G401 (cell line): ENCODE measurements around the gene RNF8. TPM values are rescaled to one million over a fixed set of nuclear protein-coding genes. Genes with fewer than 3 reads are reported as not detected.
"Not testable (repeated sequence)": the region's sequence is repeated elsewhere in the genome, so short reads cannot be mapped to it uniquely, and the experiment has no call there.

Experiments
- DNase-seq: peaks from one replicate; pipeline ENCODE4 v3.0.0-alpha.2; 2015; ENCODE audit warnings: low spot score
- in situ Hi-C: cut with HindIII; loops from 2 replicates; pipeline ENCODE4 v1.10.0; 2016; ENCODE audit warnings: low sequenced_read_pairs, mixed read lengths
- total RNA-seq: library from RNA; depleted of rRNA; stranded (reverse); fragments of >200 nt; shearing (Covaris generic); gene quantifications from 2 replicates; pipeline ENCODE4 v1.2.3, GENCODE V29; 2014

The RNF8 gene
- total RNA-seq, 1 experiment from 2014 or later = 57.9 TPM

DNA sequence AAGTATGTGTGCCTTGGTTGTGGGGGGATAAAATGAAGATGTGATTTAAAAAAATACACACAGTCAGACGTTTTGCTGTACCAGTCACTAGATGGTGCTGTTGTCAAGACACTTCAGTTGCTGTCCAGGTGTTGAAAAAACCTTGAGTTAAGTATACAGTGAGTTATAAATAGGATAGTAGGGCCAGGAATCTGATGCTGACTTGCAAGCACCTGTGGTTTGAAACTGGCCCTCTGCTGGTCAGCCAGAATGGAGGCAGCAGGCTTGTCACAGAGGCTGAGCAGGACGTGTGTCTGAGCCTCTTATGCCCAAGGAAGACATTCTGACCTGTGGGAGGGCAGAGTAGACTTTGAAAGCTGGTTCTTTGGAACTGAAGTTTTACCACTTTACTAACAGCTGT lies 27.8 kb downstream of the RNF8 start:
- in situ Hi-C loops = no loop called here
- DNase-seq = peak; percentile 50

DNA sequence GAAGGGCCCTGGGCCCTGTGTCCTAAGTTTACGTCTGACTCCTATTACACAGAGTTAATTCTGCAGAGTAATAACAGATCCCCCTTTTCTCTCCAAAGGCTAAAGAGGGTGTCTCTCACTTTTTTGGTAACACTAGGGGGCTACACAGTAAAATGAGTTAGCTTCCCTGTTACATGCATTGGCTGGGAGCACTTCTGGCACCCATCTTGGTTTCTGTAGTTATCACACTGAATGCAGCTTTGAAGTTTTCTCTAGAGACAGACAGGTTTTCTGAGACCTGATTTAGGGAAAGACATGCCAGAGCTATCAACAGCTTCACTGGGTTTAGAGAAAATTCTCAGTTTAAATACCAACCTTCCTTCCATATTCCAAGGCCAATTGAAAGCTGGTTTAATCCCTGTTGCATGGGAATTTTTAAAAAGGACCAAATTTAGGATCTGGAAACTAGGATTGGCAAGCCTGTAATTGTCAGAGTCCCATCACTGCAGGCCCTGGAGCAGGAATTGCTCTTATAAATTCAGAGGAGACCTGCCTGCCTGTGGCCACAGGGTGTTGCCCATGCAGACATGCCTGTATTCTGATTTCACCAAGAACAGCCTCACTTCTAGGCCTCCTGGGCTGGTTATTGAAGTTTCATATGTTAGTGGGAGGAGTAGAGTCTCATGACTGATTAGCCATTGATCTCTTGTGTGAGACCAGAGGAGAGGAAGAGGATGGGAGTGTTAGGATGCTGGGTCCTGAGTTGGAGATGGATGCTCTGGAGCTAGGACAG lies 29.4 kb downstream of the RNF8 start:
- DNase-seq = no peak
- in situ Hi-C loops = no loop called here

DNA sequence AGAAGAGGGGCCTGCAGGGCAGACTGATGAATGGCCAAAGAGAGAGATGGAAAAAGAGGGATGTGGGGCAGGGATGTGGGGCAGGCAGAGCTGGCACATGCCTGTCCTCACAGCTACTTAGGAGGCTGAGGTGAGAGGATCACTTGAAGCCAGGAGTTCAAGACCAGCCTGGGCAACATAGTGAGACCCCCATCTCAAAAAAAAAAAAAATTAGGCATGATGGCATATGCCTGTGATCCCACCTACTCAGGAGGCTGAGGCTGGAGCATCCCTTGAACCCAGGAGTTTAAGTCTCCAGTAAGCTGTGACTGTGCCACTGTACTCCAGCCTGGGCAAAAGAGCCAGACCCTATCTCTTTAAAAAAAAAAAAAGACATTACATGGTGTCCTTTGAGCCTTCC lies 34.8 kb downstream of the RNF8 start:
- DNase-seq = no peak
- in situ Hi-C loops = no loop called here

DNA sequence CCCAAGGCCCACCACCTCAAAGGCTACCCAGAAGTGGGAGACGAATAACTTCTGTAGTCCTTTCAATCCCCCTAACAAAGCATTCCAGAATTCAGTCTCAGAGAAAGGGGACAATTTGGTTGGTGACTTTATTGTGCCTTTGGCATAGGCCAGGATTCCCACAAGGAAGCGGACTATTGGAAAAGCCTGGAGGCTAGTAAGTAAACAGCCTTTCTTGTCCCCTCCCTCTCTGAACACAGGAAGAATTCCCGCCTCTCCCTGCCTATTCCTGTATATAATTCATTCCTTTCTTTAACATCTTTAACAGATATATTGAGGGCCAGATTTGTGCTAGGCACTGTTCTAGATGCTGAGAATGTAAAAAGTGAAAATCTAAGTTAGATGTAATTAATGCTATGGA lies 36.1 kb downstream of the RNF8 start:
- in situ Hi-C loops = no loop called here

DNA sequence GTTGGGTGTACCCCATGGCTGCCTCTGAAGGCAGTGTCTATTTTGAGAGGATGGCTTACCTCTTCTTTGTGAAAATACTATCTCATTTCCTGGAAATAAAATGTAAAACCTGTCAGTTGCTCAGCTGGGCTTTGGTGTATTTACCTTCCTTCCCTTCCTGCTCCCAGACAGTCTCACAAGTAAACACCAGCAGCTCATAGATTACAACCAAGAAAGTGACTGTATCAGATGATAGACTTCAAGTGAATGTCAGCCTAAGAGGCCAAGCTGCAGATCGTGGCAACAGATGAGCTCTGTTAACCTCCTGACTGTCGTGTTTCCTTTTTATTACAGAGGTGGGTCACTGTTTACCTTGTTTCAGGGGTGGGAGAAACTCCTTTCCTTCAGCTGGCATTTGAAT lies 37.3 kb downstream of the RNF8 start:
- in situ Hi-C loops = no loop called here
- DNase-seq = no peak

More for the DNA sequence above, 36.1 kb downstream of the RNF8 start:
- no peak for DNase-seq

DNA sequence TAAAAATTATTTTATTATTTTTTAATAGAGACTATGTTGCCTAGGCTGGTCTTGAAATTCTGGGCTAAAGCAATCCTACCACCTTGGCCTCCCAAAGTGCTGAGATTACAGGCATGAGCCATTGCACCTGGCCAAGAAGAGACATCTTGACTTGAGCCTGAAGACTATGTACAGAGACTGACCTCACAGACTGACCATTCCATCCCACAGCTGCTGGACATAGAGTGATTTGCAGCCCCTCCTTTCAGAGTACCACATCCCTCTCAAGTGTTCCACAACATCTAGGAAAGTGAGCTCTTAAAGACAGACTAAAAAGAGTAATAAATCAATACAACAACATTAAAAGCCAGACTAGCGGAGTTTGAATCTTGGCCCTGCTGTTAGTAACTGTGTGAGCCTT lies 39.0 kb downstream of the RNF8 start:
- in situ Hi-C loops = no loop called here
- DNase-seq = no peak

DNA sequence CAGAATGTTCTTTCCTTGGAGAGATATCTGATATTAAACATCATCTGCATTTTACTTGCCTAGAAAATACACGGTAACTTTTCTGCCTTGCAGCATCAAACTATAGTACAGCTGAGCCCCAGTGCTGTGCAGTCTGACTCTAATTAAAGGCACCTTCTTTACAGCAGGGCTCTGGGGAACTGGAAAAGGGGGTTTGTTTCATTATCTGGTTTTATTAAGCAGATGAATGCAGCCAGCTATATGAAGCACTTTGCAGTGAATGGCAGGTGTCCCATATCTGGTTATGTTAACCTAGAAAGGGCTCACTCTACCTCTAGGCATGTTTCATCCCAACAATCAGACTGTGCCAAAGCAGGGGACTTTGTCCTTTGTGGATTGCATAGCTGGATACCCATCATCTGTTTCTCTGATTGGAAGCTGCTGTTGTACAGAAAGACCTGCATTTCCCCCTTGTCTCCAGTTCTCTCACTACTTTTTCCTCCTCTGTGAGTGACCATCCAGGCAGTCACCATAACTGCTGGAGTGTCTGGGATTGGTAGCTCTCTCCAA lies 39.7 kb downstream of the RNF8 start:
- in situ Hi-C loops = no loop called here

DNA sequence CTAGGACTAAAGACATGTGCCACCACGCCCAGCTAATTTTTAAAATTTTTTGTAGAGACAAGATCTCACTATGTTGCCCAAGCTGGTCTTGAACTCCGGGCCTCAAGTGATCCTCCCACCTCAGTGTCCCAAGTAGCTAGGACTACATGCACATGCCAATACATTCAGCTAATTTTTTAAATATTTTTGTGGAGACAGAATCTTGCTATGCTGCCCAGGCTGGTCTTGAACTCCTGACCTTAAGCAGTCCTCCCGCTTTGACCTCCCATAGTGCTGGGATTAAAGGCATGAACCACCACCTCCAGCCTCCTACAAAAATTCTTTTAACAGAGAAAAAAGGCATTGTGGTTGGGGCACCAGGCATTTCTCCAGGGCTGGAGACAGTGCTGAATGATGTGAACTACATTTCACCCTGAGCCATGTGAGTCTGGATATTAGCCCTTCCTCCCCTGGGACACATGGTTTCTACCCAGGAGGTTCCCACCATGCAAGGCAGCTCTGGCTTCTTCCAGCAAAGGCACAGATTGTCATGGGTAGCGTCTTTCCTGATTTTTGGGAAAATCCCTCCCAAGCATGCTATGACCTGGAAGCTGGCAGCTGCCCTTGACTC lies 42.9 kb downstream of the RNF8 start:
- in situ Hi-C loops = no loop called here
- DNase-seq = no peak

More for the DNA sequence above, 39.7 kb downstream of the RNF8 start:
- no peak for DNase-seq

DNA sequence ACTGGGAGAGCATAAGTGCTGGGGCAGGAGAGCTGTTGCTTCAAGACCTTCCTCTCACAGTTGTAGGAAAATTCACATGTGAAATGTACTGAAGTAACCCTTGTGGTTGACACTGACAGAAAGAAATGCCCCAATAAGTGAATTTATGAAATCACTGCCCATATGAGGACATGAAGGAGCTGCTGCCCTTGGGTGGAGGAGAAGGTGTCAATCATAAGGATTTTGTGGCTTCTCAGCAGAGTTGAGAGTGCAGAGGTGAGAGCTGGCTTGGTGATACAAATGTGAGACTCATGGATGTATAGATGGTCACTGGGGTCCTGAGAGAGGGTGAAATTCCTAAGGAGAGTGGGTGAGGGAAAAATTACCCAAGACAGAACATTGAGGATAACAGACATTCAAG lies 45.3 kb downstream of the RNF8 start:
- in situ Hi-C loops = no loop called here
- no peak for DNase-seq

DNA sequence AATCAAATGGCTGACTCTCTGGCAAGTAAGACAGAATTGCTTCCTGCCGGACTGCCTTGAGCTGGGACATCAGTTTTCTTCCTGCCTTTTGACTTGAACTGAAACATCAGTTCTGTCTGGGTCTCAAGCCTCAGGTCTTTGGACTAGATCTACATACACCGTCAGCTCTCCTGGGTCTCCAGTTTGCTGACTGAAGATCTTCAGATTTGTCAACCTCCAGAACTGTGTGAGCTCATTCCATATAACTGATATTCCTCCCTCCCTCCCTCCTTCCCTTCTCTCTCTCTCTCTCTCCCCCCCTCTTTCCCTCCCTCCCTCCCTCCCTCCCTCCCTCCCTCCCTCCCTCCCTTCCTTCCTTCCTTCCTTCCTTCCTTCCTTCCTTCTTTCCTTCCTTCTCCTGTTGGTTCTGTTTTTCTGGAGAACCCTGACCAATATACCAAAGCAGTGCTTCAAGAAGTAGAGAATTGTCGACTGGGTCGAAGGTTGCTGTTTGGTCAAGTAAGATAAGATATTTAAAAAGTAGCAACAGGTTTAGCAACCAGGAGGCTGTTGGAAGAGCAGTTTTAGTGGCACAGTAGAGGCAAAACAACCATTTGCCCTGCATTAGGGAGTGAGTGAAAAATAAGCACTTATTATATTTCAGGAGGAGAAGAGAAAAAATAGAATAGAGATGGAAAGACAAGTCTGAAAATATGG lies 46.2 kb downstream of the RNF8 start:
- no peak for DNase-seq
- in situ Hi-C loops = no loop called here

DNA sequence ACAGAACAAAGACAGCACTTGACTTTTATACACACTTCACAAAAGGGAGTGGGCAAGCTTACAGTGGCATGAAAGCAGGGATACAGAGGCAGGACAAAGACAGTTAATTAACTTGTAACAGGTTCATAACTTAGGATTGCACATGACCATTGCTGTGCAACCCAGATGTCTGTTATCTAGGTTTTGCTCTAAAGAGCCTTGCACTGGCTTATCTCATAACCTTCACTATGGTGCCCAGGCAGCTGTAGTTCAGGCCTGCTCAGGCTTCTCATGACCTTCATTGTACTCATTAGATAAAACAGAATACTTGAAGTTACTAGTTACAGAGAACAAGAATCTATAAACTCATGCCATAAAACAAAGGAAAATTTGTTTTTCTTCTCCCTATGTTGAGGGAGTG lies 47.9 kb downstream of the RNF8 start:
- DNase-seq, in situ Hi-C loops: not testable (repeated sequence)

DNA sequence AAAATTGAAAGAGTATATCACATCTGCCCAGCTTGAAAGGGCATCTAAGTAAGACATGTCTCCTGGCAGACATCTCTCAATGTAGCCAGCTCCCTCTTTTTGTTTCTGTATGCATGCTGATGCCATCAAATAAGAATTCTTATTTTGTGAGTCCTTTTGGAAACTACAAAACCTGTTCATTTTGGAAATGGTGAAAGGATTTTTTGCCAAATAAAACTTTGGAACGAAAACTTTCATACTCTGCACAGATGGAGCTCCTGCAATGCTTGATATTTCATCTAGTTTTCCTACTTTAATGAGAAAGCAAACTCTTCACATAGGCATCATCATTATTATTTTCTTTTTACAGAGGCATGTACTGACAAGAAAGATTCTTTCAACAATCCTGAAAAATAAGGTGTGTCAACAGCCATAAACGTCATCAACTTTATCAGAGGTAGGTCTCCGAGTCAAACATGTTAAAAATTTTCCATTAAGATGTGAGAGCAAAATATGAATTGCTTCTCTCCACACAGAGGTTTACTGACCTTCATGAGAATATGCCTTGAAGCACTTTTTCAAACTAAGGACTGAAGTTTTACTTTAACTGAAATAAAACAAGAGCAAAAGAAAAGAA lies 53.1 kb downstream of the RNF8 start:
- no peak for DNase-seq

DNA sequence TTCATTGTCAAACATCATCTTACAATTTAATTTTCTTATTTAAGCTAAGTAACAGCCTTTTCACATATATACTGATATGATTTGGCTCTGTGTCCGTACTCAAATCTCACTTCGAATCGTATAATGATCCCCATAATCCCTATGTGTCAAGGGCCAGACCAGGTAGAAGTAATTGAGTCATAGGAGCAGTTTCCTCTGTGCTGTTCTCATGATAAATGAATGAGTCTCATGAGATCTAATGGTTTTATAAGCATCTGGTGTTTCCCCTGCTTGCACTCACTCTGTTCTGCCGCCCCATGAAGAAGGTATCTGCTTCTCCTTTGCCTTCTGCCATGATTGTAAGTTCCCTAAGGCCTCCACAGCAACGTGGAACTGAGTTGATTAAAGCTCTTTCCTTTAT lies 54.2 kb downstream of the RNF8 start:
- no peak for DNase-seq
- in situ Hi-C loops = no loop called here

More for the DNA sequence above, 53.1 kb downstream of the RNF8 start:
- in situ Hi-C loops = no loop called here

DNA sequence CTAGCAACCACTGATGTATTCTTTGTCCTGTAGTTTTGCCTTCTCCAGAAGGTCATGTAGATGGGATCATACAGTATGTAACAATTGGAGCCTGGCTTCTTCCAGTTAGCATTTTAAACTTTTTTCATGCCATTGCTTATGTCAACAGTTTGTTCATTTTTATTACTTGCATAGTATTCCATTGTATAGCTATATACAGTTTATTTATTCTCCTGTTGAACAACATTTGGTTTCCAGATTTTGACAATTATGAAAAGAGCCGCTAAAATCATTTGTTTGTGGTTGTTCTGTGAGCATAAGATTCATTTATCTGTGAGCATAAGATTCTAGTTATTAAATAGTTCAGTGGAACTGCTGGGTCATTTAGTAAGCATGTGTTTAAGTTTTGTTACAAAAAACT lies 55.7 kb downstream of the RNF8 start:
- in situ Hi-C loops = no loop called here
- DNase-seq = no peak

DNA sequence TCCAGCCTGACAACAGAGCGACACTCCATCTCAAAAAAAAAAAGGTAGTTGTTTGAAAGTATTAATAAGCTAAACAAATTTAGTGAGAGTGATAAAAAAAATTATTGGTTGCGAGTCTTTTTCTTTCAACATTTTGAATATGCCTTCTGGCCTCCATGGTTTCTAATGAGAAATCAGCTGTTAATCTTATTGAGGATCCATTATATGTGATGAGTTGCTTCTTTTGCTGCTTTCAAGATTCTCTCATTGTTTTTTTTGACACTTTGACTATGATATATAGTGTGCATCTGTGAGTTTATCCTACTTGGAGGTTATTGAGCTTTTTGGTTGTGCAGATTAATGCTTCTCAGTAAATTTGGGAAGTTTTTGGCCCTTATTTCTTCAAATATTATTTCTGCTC lies 63.6 kb downstream of the RNF8 start:
- in situ Hi-C loops = no loop called here
- no peak for DNase-seq

DNA sequence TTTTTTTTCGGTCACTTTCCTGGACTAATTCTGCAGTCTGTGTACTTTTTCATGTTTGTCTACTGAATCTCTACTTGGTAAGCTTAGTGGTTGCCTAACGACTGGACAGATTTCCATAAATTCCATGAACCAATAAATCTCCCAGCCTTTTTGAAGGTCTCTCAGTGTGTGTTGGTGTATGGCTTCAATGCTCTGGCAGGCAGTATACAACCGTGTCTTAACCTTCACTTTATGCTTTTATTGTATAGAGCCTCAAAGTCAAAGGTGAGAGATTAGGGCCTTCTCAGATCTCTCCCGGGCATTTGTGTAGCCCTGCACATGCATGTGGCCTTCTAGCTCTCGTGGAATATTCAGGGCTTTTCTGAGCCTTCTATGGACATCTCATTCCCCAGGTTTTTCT lies 64.9 kb downstream of the RNF8 start:
- in situ Hi-C loops = no loop called here
- DNase-seq = no peak

DNA sequence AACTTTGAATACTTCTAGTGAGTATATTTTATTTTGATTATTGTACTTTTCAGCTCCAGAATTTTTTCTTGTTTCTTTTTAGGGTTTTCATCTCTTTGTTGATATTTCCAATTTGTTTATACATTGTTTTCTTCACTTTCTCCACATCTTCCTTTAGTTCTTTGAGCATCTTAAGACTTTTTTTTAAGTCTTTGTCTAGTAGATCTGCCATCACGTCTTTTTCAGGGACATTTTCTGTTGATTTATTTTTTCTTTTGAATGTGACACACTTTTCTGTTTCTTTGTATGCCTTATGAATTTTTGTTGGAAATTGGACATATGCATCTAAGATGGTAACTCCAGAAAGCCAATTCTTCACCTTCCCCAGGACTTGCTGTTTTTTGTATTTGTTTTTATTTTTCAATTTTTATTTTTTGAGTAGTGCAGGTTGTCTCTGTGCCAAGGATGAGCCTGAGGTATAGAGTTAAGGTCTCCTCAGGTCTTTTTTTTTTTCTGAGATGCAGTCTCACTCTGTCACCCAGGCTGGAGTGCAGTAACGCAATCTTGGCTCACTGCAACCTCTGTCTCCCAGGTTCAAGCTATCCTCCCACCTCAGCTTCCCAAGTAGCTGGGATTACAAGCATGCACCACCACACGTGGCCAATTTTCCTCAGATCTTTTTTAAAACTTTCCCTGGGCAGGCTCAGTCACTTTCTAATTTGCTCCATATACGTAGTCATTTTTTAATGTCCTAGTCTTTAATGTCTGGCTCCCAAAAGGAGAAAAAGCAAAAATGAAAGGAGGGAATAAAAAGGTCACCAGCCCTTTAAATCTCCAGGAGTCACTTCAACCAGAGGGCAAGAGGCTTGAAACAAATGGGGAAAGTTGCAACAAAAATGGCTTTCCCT lies 72.5 kb downstream of the RNF8 start:
- DNase-seq = no peak
- in situ Hi-C loops = no loop called here

DNA sequence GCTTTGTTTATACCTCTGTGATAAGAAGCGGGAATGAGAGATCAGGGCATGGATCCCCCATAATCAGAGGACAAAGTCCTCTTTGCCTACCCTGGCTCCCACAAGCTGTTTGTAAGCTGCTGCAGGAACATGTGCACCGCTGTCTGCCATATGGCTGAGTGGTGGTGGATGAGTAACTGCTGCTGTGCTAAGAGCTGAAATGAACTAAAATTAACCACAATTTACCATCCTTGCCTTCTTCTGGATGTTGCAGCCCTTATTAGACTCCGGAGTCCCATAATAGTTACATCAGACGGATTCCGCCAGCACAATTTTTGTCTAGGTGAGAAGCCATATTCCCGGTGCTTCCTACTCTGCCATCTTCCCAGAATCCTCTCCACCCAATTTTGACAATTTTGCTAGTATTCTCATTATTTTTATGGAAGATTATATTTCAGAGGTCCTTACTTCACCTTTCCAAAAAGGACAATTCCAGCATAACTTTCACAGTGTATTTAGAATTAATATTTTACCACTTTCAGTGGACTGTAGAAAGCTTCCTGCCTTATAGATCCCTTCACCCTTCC lies 73.2 kb downstream of the RNF8 start:
- no peak for DNase-seq
- in situ Hi-C loops = no loop called here

DNA sequence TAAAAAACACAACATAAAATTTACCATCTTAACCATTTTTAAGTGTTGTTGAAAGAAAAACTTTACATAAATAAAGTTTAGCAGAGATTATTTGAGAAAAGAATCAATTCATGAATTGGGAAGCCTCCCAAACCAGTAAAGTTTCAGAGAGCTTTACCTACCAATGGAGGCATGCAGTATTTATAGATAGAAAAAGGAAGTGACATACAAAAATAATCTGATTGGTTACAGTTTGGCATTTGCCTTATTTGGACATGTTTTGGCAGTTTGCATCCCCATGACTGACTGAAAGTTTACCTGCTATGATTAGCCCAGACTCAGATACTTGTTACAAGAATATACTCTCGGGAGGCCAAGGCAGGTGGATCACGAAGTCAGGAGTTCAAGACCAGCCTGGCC lies 75.6 kb downstream of the RNF8 start:
- in situ Hi-C loops = no loop called here
- DNase-seq = no peak
